Fibroblast of mammary gland (primary cell): ENCODE results near the gene HDHD5.

Experiments
- DNase-seq: peaks from one replicate; pipeline ENCODE4 v3.0.0-alpha.2; 2010; ENCODE audit warnings: low read depth
- H3K4me3 ChIP-seq: 2 replicates; pipeline ENCODE4 v1.5.1; 2011; ENCODE audit warnings: low read depth, mild to moderate bottlenecking, low read length, moderate library complexity; ENCODE audit not compliant: control insufficient read depth
- CTCF ChIP-seq: conservative IDR thresholded peaks from 2 replicates; pipeline ENCODE4 v1.5.1; 2011; ENCODE audit warnings: low read depth, low read length, inconsistent platforms; ENCODE audit not compliant: control insufficient read depth, insufficient read depth

Gene HDHD5

GRCh38 chr22:17143101-17143500, 16.0 kb downstream of the HDHD5 start:
- no peak overlapping the region for H3K4me3 ChIP-seq
- TF ChIP-seq CTCF = no peak
- no peak for DNase-seq

GRCh38 chr22:17140826-17141766, 18.0 kb downstream of the HDHD5 start:
- no peak for DNase-seq
- no peak for TF ChIP-seq CTCF
- no peak overlapping the region for H3K4me3 ChIP-seq

- DNase-seq = no peak
- H3K4me3 ChIP-seq = no peak overlapping the region
- no peak for TF ChIP-seq CTCF
These were observed 19.1 kb downstream of the HDHD5 start for GRCh38 chr22:17140022-17140421.

- TF ChIP-seq CTCF = no peak
- H3K4me3 ChIP-seq = no peak overlapping the region
- no peak for DNase-seq
These were observed 20.6 kb downstream of the HDHD5 start for GRCh38 chr22:17138513-17138912.

GRCh38 chr22:17137861-17138425, 21.1 kb downstream of the HDHD5 start:
- DNase-seq = no peak
- no peak overlapping the region for H3K4me3 ChIP-seq
- TF ChIP-seq CTCF = no peak

- no peak for TF ChIP-seq CTCF
- no peak for DNase-seq
- H3K4me3 ChIP-seq = no peak overlapping the region
These were observed 21.9 kb downstream of the HDHD5 start for GRCh38 chr22:17137170-17137569.
